ENCODE measurements around the gene GAPVD1. TPM values are rescaled to one million over a fixed set of nuclear protein-coding genes. Genes with fewer than 3 reads are reported as not detected.

GAPVD1 gene
- total and polyA plus RNA-seq, 2 of the 13 experiments (the other 11 are each of a cell fraction or from before 2014, with no cell fraction given): 11.1 to 33.2 TPM

DNA sequence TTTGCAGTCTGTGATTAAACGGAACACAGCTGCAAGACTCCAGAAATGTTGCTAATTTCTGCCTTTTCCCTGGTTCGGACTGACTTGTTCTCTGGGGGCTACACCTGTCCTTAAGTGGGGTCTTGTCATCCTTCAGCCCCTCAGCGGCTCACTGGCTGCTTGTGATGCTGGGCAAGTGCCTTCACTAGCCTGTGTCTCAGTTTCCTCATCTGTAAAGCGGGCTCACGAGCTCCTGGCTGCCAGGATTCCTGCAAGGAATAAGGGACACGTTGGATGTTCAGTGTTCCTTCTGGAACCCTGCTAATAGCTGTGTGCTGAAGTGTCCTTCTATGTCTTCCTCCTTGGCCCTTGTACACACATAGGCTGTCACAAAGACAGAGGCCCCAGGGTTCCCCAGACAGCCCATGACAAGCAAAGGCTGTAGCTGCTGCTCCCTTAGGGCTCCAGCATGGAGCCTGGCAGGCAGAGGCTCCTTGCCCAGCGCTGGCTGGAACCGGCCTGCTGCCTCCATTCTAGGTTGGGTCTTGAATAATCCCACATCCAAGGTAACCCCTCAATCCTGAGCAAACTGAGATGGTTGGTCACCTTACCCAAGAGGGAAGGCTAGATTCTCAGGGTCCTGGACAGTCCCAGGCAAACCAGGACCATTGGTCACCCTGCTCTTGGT is 116.1 kb downstream of the GAPVD1 start:
- in situ Hi-C loops (cut with HindIII; ENCODE audit: extremely low pct_ligation_motif_present, low pct_unique_long_range_greater_than_20kb) (loop anchor here (10.0 kb wide), 1 partner anchor 603 kb away; the partner anchor contains the start of genes NR6A1 and OLFML2A), intact Hi-C loops (cut with micrococcal nuclease; ENCODE audit: unreplicated experiment) (loop anchor here (10.0 kb wide), 1 partner anchor 603 kb away; the partner anchor contains the start of genes NR6A1 and OLFML2A)
- DNase-seq (ENCODE audit: low spot score): no peak
- Histone ChIP-seq H2AFZ (ENCODE audit: low read length) (no peak overlapping the region), H3K79me2 (ENCODE audit: insufficient read depth, low read length) (no peaks in the 10 kb centered on the region), H4K20me1 (ENCODE audit: insufficient read depth, low read length) (no peaks in the 10 kb centered on the region), H3K27me3 (ENCODE audit: control insufficient read depth in 1 of 2, insufficient read depth in 2 of 2, low read length in 2 of 2) (peaks cover 2 to 22% of the 10 kb centered on the region in 2 experiments; a peak in 3 of 5 replicates), H3K4me1 (ENCODE audit: insufficient read depth, low read length) (peaks cover 76% of the 10 kb centered on the region), H3K9ac (ENCODE audit: insufficient read depth, low read depth, low read length) (no peak overlapping the region), H3K4me2 (ENCODE audit: low read depth, low read length) (peak overlapping the region; percentile 78), H3K27ac (ENCODE audit: extremely low read length, insufficient read depth, low read length) (no peak overlapping the region), H3K4me3 (replicated peaks in 1 of 3; ENCODE audit: insufficient read depth in 1 of 3, low read depth in 2 of 3, low read length in 3 of 3) (no peak overlapping the region; a peak in 1 of 6 replicates), H3K9me3 (ENCODE audit: low read length) (no peaks in the 10 kb centered on the region), H3K36me3 (replicated peaks in 1 of 2; ENCODE audit: control insufficient read depth in 1 of 2, insufficient read depth in 2 of 2, low read length in 2 of 2) (no peaks in the 10 kb centered on the region)
- no peak for ATAC-seq
- ChIA-PET POLR2A (interaction anchor here (0.6 to 1.7 kb wide), 2 partner anchors 14 to 137 kb away, joined by 3 to 6 read pairs; partner anchors contain the start of gene HSPA5), CTCF (ENCODE audit: low intra/inter-chr PET ratio, low total read pairs) (no interaction called here)
- no TSS peak for BruUV-seq (replicated peaks)
- TF ChIP-seq ZNF629 (CRISPR knock-in tag; conservative IDR thresholded peaks at IDR 0.05): peak; percentile 81
- TF ChIP-seq CREB1 (IDR thresholded peaks at IDR 0.05): no peak
- TF ChIP-seq CREB1 (CRISPR knock-in tag; IDR thresholded peaks at IDR 0.05): no peak
- 0 out of 2 replicates have a peak, but pooled peaks have one; percentile 9 for TF ChIP-seq ZNF687 (CRISPR knock-in tag; IDR thresholded peaks at IDR 0.05)
- no peak for FAIRE-seq
- 73% methylated on average over 5 of the region's 8 CpGs for WGBS (ENCODE audit: low lambda C conversion rate)
